GM19043 (cell line): ENCODE results near the gene SDR42E1.

Source experiments
- ATAC-seq: cut with Tn5 transposase; IDR thresholded peaks from one replicate; pipeline ENCODE4 v1.9.1; 2021; ENCODE audit warnings: low read depth; ENCODE audit not compliant: unreplicated experiment

Gene SDR42E1

GRCh38 chr16:81945665-81946064 lies 65.6 kb downstream of the SDR42E1 start:
- ATAC-seq: no peak

GRCh38 chr16:81942007-81942601 lies 69.2 kb downstream of the SDR42E1 start:
- ATAC-seq: no peak

GRCh38 chr16:81940781-81941560 lies 70.3 kb downstream of the SDR42E1 start:
- no peak for ATAC-seq

- ATAC-seq: no peak
Observed at GRCh38 chr16:81939164-81940056, 71.9 kb downstream of the SDR42E1 start.
